NOMO-1 treated with DMSO at 0.1 percent for 48 hours (cell line): Measurements from ENCODE around the gene TIPARP.
"Not testable (repeated sequence)": the region's sequence is repeated elsewhere in the genome, so short reads cannot be mapped to it uniquely, and the experiment has no call there.

ENCODE experiments used
- DNase-seq: peaks from one replicate; lab custom pipeline; 2025; ENCODE audit not compliant: unreplicated experiment; lab: John Stamatoyannopoulos, UW

Gene TIPARP

DNA sequence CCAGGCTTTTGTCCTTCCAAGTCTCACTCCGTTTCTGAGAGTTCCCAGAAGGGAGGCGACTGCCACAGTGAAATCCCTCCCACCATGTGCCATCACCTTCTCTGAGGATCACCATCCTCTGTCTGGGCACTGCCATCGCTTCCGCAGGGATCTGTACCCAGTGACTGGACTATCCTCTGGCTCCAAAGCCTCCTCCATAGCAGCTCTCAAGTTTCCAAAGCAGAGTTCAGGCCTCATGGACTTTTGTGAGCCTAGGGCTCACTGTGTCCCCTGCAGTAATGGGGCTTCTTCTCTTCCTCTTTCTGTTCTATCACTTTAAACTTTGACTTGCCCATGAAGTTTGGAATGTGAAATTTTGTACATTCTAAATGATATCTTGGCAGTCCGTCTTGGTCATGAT is 63.9 kb downstream of the TIPARP start:
- no peak for DNase-seq

DNA sequence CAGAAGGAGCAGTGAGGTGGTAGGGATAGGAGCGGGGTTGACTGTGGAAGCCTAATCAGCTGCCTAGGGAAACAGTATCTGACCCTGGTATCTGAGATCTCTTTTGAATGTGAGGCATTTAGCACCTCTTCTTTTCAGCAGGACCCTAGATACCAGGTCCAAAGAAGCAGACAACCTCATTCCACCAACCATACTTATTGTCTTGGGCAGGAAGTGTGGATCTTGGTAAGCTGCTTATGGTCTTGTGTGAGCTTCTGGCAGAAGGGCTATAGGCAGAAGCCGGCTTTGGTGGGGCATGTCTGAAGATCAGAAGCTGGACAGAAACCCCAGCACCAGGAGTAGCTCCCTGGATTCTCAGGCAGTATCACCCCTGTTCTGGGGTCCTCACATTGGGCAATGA is 65.6 kb downstream of the TIPARP start:
- DNase-seq: no peak

GRCh38 chr3:156740581-156740980 is 66.2 kb downstream of the TIPARP start:
- not testable (repeated sequence) for DNase-seq

GRCh38 chr3:156741935-156742334 is 67.5 kb downstream of the TIPARP start:
- no peak for DNase-seq

GRCh38 chr3:156742401-156742800 is 68.0 kb downstream of the TIPARP start:
- no peak for DNase-seq

DNA sequence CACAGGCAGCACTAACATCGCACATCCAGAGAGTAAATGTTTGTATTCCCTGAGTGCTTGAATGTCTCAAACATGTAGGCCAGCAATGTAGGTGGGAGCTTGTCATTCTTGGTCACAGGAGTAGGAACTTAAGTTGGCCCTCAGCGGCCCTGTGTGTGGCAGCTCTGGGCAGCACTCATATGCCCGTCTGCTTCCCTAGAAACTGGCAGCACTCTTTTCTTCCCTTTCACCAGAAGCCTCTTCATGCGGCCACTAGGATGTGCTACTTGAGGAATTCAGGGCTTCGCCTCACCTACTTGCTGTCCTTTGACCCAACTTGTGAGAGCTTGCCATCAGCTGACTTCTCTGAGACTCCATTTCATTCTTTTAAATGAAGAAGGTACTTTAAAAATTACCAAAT is 69.5 kb downstream of the TIPARP start:
- DNase-seq: no peak

GRCh38 chr3:156744631-156745030 is 70.2 kb downstream of the TIPARP start:
- DNase-seq: no peak

DNA sequence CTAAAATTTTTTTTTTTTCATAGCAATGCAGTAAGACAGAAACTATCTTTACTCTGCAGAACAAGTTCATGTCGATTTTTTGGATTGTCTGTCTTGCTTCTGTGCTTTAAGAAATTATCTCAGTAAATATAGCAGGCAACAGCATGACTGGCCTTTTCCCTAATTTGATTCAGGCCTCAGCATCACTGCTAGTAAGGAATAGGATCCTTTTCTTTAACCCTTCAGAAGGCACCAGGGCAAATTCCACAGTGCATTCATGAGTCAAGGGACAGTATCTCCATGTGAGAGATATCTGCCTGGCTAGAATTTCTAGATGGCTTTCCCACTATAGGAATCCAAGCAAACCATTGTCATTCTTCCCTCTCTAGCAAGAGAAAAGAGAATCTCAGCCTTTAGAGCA is 71.4 kb downstream of the TIPARP start:
- no peak for DNase-seq

GRCh38 chr3:156747046-156747445 is 72.7 kb downstream of the TIPARP start:
- no peak for DNase-seq

DNA sequence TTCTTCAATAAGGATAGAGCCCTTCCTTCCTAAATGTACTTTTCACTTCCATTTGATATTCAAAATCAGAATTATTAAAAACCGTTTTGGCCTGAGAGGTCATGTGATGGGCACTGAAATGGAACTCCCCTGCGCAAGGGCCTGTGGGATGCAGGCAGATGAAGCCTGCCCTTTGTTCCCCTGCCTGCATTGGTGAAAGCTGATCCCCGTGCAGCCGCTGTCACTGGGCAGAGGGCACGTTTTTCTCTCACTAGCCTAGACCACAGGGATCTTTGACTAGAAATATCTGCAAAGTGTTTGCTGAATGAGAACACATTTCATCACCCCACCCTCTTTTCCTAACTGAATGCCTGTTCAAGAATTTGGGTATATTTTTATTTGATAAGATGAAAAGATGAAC is 74.9 kb downstream of the TIPARP start:
- DNase-seq: no peak

DNA sequence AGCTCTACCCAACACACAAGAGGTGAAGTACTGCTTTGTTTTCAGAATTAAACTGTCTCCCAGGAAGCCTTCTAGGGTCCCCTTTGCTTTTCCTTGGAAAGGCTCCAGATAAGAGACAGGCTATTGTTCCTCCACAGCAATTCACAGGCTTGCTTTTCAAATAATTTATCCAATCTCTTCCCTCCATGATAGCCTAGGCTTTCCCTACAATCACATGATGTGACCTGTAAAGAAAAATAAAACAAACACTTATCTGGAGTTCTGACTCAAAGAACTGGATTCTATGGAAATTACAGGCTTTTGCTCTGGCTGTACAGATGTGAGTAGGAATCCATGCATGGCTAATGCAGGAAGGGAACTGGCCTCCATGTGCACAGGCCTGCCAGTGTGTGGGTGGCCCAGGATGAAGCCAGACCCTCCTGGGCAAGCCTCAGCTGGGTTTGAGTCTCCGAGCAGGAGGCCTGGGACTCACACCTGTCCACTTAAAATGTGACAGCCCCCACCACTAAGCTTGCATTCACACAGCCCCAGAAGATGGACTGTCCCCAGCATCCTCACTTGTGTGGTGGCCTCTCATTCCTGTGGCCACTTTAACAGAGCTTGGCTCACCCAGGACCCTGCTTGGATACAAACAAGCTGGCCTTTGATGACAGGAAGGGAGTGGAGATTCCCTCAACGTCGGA is 75.9 kb downstream of the TIPARP start:
- no peak for DNase-seq

DNA sequence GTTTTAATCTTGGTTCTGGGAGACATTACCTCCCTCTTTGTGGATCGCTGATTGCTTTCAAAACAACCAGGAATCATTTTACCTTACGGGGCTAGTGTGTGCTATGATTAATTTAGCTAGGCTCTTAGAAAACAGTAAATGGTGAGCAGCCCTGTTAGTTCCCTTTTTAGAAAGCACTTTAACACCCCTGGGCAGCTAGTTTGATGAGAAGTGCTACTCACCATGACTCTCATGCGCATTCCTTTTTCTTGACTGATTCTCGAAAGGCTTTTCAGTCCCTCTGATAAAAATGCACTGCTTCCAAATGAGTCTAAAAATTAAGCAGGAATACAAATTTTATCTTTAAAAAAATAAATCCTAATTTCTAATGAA is 76.5 kb downstream of the TIPARP start:
- DNase-seq: peak; percentile 77

GRCh38 chr3:156751461-156752025 is 77.2 kb downstream of the TIPARP start:
- DNase-seq: peak; percentile 79
